ENCODE results near the gene APBB2.

Gene APBB2

DNA sequence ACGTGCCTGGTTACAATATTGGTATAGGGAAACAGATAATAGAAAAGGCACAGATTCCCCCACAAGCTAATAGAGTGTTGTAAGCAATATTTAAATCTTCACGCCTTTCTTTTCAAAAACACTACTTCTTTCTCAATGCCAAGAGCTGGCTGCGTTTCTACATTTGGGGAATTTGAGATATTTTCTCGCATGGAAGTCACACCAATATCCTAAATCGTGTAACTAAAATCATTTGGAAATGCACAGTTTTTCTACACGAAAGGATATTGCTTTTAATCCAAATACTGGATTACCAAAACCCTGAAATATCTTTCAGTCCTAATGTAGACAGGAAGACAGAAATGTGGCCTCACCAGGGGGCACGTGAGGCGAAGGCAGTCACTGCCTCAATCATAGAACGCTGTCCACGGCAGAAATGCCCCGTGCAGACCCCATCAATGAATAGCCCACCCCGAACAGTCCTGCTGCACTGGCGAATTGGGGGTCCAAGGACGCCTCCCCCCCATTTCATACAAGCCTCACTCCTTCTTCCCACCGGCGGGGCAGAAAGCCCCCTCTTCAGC, 358.0 kb downstream of the APBB2 start:
- DNase-seq (ENCODE audit: low read depth), result no peak

- no peak for DNase-seq (ENCODE audit: low read depth)
These were observed 363.8 kb downstream of the APBB2 start for GRCh38 chr4:40850496-40850895.

- DNase-seq (ENCODE audit: low read depth), result peak; percentile 39
These were observed 365.4 kb downstream of the APBB2 start for GRCh38 chr4:40848940-40849339.

DNA sequence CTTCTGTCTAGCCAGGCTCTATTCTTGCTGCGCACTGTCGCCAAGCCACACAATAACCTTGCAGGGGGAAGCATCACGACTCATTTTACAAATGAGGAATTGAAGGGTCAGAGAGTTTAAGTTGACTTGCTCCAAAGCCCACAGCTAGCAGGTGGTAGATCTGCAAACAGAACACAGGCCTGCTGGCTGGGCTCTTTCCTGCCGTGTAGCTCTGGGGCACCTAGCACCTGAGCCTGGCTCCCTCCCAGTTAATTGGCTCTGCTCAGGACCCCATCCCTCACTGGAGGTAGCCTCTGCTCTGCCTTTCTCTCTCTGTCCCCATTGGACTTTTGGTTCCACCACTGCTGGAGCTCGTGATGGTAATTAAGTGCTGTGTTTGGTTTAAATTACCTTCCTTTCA, 366.1 kb downstream of the APBB2 start:
- no peak for DNase-seq (ENCODE audit: low read depth)

DNA sequence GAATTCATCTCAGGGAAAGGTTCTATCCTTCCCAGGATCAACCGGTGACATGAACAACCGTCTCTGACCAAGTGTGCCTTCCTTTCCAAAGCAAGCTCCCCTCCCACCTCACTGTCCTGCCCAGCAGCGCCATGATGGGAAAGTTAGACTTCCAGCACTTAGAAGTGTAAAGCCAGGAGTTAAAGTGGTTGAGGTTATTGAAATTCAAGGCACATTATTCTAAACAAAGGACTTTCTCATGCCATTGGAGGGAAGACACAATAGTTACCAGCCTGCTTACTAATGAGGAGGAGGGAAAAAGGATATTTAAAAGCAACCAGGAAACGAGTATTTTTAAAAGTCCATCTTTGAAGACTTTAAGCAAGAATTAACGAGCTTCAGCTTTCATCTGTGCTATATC, 367.8 kb downstream of the APBB2 start:
- DNase-seq (ENCODE audit: low read depth), result no peak

- no peak for DNase-seq (ENCODE audit: low read depth)
These were observed 369.0 kb downstream of the APBB2 start for GRCh38 chr4:40845154-40845835.

- no peak for DNase-seq (ENCODE audit: low read depth)
These were observed 370.1 kb downstream of the APBB2 start for GRCh38 chr4:40844261-40844660.

DNA sequence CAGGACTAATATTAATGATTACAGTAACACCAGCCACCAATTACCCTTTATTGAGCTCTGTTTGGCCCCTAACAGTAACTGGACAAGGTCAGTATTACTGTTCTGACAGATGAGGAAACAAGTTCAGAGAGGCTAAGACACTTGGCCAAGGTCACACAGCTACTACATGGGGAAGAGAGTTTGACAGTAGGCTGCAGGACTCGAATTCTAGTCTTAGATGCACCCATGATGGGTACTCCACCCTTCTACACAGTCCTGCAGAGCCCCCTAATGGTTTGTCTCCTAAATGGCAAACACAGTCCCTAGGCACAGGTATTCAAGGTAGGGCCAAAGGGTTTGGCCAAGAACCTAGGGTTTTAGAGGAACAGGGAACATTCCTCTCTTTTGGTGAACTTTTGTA, 370.6 kb downstream of the APBB2 start:
- DNase-seq (ENCODE audit: low read depth), result no peak

DNA sequence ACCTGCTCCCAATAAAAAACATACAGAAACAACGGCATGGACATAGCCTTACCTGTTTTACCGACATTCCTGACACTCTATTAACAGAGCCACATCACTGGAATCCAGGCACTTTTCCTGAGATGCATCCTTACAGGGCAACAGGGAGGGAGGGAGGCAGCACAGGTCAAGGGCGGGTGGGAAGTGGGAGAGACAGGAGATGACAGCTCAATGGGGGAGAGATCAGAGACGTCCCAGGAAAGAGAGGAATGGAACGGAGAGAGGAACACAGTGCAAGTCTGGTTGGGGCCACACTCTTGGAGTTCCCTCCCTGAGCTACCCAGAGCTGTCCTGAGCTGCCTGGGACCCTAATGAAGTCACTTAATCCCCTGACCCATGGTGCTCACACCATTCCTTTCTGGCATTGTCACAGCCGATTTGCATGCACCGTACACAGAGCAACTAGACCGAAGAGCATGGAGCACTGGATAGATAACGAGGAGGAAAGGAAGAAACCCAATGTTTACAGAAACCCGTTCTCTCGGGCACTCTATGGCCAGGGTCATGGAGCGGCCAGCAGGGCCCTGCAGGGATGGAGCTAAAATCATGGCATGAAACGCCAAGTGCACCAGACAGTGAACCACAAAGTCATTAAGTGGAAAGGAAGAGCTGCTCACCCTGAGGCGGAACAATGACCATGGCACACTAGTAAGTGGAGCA, 371.5 kb downstream of the APBB2 start:
- peak; percentile 85 for DNase-seq (ENCODE audit: low read depth)

GRCh38 chr4:40842318-40842717, 372.0 kb downstream of the APBB2 start:
- DNase-seq (ENCODE audit: low read depth), result peak; percentile 65

DNA sequence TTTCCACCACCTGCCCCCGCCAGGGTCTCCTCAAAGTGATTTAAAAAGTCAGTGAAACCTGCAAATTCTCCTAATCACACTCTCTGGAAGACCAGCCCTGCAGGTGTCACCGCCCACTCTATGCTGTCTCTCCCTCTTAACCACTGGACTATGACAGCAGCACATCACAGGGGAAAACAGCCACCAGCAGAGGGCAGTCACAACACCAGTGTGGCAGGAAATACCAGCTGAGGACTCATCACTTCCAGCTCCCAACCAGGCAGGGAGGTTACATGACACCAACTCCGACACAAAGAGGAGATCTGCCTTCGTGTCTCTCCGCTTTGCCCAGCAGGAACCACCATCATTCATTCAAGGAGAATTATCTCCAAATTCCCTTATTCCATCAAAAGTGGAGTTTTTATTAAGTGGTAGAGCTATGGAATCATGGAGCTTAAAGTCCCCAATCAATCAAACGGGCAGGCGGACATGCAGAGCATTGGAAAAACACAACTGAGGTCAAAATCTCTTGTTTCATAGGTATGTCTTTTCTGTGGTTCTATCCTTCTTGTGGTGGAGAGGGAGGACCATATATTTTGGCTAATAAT, 373.3 kb downstream of the APBB2 start:
- peak; percentile 92 for DNase-seq (ENCODE audit: low read depth)

GRCh38 chr4:40840255-40840984, 373.9 kb downstream of the APBB2 start:
- no peak for DNase-seq (ENCODE audit: low read depth)

DNA sequence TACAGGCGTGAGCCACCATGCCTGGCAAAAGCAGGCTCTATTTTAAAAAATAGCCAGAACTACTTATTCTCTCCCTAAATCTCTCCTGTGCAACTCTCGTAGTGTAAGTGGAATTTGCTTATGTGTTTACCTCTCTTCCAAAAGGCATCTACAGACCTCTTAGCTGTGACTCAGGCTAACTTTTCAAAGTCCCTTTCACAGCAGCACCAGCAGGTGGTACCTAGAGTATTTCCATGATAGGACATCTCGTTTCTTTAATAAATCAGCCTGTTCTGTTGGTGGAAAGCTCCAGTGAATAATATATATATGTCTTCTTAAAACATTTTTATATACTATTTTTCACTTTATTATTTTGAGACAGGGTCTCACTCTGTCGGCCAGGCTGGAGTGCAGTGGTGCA, 375.6 kb downstream of the APBB2 start:
- DNase-seq (ENCODE audit: low read depth), result no peak

GRCh38 chr4:40837094-40837870, 377.1 kb downstream of the APBB2 start:
- DNase-seq (ENCODE audit: low read depth), result peak; percentile 3

DNA sequence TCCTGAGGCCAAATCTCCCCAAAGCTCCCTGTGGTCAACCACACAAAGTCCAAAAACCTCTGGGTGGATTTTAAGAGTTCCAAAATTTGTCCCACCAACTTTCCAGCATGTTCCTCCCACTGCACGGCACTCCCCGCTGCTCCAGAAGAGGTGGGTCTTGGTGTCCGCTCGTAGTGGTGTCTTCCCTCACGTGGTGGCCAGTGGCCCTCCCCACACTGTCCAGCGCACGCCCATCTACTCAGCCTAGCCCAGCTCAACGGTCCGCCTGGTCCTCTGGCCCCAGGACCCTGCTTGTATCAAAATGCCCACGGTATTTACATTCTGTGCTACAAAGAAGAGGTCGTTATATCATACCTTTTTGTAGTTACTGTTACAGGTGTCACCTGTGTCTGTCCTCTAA, 381.1 kb downstream of the APBB2 start:
- DNase-seq (ENCODE audit: low read depth), result no peak

DNA sequence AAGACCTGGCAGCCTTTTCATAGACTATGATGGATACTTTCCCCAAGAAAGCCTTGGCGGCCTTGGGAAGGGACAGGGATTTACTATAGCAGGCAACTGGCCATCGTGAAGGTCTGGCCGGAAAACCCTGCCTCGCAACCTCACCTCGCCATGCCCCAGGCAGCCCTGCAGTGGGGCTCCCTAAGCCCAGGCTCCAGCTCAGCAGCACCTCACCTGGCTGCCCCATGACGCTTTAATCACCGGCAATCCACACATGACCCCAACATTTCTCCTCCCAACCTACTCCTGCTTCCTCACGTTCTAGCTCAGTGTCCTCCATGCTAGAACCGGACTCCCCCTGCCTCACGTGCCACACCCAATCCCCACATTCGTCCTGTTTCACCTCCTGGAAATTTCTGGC, 382.2 kb downstream of the APBB2 start:
- DNase-seq (ENCODE audit: low read depth), result no peak

DNA sequence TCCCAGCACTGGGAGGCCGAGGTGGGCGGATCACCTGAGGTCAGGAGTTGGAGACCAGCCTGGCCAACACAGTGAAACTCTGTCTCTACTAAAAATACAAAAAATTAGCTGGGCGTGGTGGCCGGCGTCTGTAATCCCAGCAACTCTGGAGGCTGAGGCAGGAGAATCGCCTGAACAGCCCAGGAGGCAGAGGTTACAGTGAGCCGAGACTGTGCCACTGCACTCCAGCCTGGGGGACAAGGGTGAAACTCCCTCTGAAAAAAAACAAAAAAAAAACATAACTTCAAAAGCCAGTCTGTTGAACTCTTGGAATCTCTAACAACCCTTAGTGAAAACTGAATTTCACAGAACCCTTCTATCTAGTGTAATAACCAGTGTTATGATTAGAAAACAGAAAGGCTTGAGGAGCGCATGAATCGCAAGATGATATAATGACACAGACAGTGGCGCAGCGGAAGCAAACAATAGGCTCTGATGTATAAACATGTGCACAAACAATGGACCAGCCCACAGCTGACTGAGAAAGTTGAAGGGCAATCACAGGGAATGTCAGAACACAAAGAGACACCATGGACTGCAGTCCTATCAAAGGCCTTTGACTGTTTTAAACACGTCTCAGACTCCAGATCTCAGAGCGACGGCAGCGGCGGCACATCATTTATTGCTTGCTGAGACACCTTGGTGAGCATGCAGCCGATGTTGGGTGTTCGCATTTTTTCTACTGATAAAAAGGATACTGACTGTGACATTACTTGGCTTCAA, 383.0 kb downstream of the APBB2 start:
- no peak for DNase-seq (ENCODE audit: low read depth)

GRCh38 chr4:40829586-40829985, 384.8 kb downstream of the APBB2 start:
- no peak for DNase-seq (ENCODE audit: low read depth)

- no peak for DNase-seq (ENCODE audit: low read depth)
These were observed 385.7 kb downstream of the APBB2 start for GRCh38 chr4:40828661-40829060.

GRCh38 chr4:40827758-40828157, 386.6 kb downstream of the APBB2 start:
- DNase-seq (ENCODE audit: low read depth), result peak; percentile 3

DNA sequence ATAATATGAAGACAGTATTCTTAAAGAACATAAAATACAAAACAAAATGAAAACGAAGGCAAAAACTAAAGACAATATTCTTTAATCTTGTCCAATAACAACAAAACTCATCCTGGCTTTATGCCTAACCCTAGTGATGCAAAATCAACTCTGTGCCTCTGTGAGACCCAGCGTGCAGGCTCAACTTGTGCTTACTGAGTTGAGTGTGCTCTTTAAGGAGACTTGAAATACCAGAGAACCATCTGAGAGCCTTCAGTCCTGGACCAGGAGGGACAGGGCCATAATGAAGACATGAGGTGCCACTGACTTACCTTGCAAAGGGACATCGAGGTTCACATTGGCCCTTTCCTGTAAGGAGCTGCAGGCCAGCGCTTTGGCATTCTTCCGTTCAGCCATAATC, 387.5 kb downstream of the APBB2 start:
- DNase-seq (ENCODE audit: low read depth), result no peak
